IMR-90 (cell line): ENCODE results near the gene ATP11A. TPM values are rescaled to one million over a fixed set of nuclear protein-coding genes. Genes with fewer than 3 reads are reported as not detected.

ENCODE experiments used
- ATAC-seq: fragments of 200-7000 bp; cut with Tn5 transposase; 2 replicates; pipeline ENCODE4 v1.9.1; 2020; ENCODE audit warnings: low read depth, mild to moderate bottlenecking, moderate library complexity
- BruUV-seq: library from RNA; stranded (reverse); fragments of 400-500 nt; replicated peaks from 2 replicates; lab custom pipeline; 2021; lab: Mats Ljungman, UMichigan
- CTCF ChIA-PET: fragments of 300-600 bp; formaldehyde crosslinking; extraction: SDS; loops from one replicate; lab custom pipeline; 2021; ENCODE audit warnings: antibody characterized with exemption; lab: Yijun Ruan, JAX
- POLR2A ChIA-PET: fragments of 300-600 bp; sonication (Branson Sonifier 250); formaldehyde crosslinking; loops from one replicate; lab custom pipeline; 2022; ENCODE audit warnings: antibody characterized with exemption; ENCODE audit not compliant: unreplicated experiment; lab: Charles Lee
- DNase-seq: peaks from one replicate; pipeline ENCODE4 v3.0.0; 2013
- H2AFZ ChIP-seq: replicated peaks from 2 replicates; pipeline ENCODE3; 2013; ENCODE audit warnings: low read length, mild to moderate bottlenecking; ENCODE audit not compliant: poor library complexity
- H2AK5ac ChIP-seq: 2 replicates; pipeline ENCODE4 v1.6.1; 2013; ENCODE audit warnings: low read depth, low read length, inconsistent platforms
- H2AK9ac ChIP-seq: replicated peaks from 2 replicates; pipeline ENCODE3; 2013; ENCODE audit warnings: mild to moderate bottlenecking, low read depth, low read length, moderate library complexity; ENCODE audit not compliant: poor library complexity
- H2BK120ac ChIP-seq: 2 replicates; pipeline ENCODE4 v1.6.1; 2013; ENCODE audit warnings: low read depth, low read length, inconsistent platforms
- H2BK15ac ChIP-seq: 3 replicates; pipeline ENCODE4 v1.6.1; 2013; ENCODE audit warnings: low read depth, low read length, inconsistent platforms
- H2BK20ac ChIP-seq: 2 replicates; pipeline ENCODE4 v1.6.1; 2013; ENCODE audit warnings: low read depth, mild to moderate bottlenecking, inconsistent platforms, low read length, moderate library complexity
- H2BK5ac ChIP-seq: 2 replicates; pipeline ENCODE4 v1.6.1; 2013; ENCODE audit warnings: mild to moderate bottlenecking, low read depth, low read length, inconsistent platforms; ENCODE audit not compliant: poor library complexity, severe bottlenecking
- H3K14ac ChIP-seq: replicated peaks from 2 replicates; pipeline ENCODE4 v1.6.1; 2013; ENCODE audit warnings: low read depth, low read length, inconsistent platforms
- H3K18ac ChIP-seq: 2 replicates; pipeline ENCODE4 v1.6.1; 2013; ENCODE audit warnings: low read depth, low read length, control low read depth
- H3K23ac ChIP-seq: 2 replicates; pipeline ENCODE4 v1.6.1; 2013; ENCODE audit warnings: low read depth, low read length, inconsistent platforms
- H3K27ac ChIP-seq: 2 replicates; pipeline ENCODE4 v1.5.1; 2013; ENCODE audit warnings: mild to moderate bottlenecking, control low read depth, low read length; ENCODE audit not compliant: insufficient read depth
- H3K27me3 ChIP-seq: 2 replicates; pipeline ENCODE4 v1.6.1; 2013; ENCODE audit warnings: low read length; ENCODE audit not compliant: control insufficient read depth, insufficient read depth
- H3K36me3 ChIP-seq: 2 replicates; pipeline ENCODE4 v1.6.1; 2013; ENCODE audit warnings: low read length, mixed read lengths; ENCODE audit not compliant: control insufficient read depth, insufficient read depth
- H3K4ac ChIP-seq: 2 replicates; pipeline ENCODE4 v1.6.1; 2013; ENCODE audit warnings: low read depth, low read length, inconsistent platforms
- H3K4me1 ChIP-seq: 2 replicates; pipeline ENCODE4 v1.6.1; 2013; ENCODE audit warnings: low read length, mixed read lengths; ENCODE audit not compliant: control insufficient read depth, insufficient read depth
- H3K4me2 ChIP-seq: 2 replicates; pipeline ENCODE4 v1.6.1; 2013; ENCODE audit warnings: low read depth, mild to moderate bottlenecking, control low read depth, low read length, moderate library complexity
- H3K4me3 ChIP-seq: 2 replicates; pipeline ENCODE4 v1.5.1; 2013; ENCODE audit warnings: low read depth, mild to moderate bottlenecking, control low read depth, low read length, moderate library complexity; ENCODE audit not compliant: insufficient read depth
- H3K56ac ChIP-seq: 2 replicates; pipeline ENCODE4 v1.6.1; 2013; ENCODE audit warnings: low read length, inconsistent platforms; ENCODE audit not compliant: insufficient read depth; ENCODE audit errors: extremely low read depth
- H3K79me1 ChIP-seq, 2 experiments: 2 replicates each; pipeline ENCODE4 v1.6.1; 2013; ENCODE audit warnings: low read length in 2 of 2, inconsistent platforms in 1 of 2, low read depth in 1 of 2
- H3K9ac ChIP-seq: 2 replicates; pipeline ENCODE4 v1.6.1; 2013; ENCODE audit warnings: low read depth, low read length, control low read depth
- H3K9me1 ChIP-seq: 2 replicates; pipeline ENCODE4 v1.6.1; 2013; ENCODE audit warnings: low read length, inconsistent platforms; ENCODE audit not compliant: insufficient read depth
- H3K9me3 ChIP-seq: 2 replicates; pipeline ENCODE4 v1.6.1; 2013; ENCODE audit warnings: low read length; ENCODE audit not compliant: control insufficient read depth, insufficient read depth
- H4K20me1 ChIP-seq: 2 replicates; pipeline ENCODE4 v1.6.1; 2013; ENCODE audit warnings: low read length, inconsistent platforms; ENCODE audit not compliant: insufficient read depth
- H4K5ac ChIP-seq: 2 replicates; pipeline ENCODE4 v1.6.1; 2013; ENCODE audit warnings: mild to moderate bottlenecking, low read depth, low read length, control low read depth
- H4K8ac ChIP-seq, 2 experiments: 2 replicates each; pipeline ENCODE4 v1.6.1; 2013; ENCODE audit warnings: low read depth in 2 of 2, low read length in 2 of 2, control low read depth in 1 of 2, inconsistent platforms in 1 of 2
- H4K91ac ChIP-seq: 2 replicates; pipeline ENCODE4 v1.6.1; 2013; ENCODE audit warnings: low read depth, low read length, inconsistent platforms; ENCODE audit not compliant: insufficient read depth
- BHLHE40 ChIP-seq: fragments of 150-350 bp; IDR thresholded peaks from 2 replicates; pipeline ENCODE4 v1.6.1; 2016; ENCODE audit warnings: mild to moderate bottlenecking, low read depth, low read length
- CEBPB ChIP-seq: IDR thresholded peaks from 2 replicates; pipeline ENCODE4 v1.6.1; 2012; ENCODE audit warnings: low read depth, low read length, improper control_type of control experiment
- CHD1 ChIP-seq: IDR thresholded peaks from 2 replicates; pipeline ENCODE4 v1.6.1; 2012; ENCODE audit warnings: low read depth, low read length, improper control_type of control experiment
- CTCF ChIP-seq: conservative IDR thresholded peaks from 2 replicates; pipeline ENCODE4 v1.5.1; 2012; ENCODE audit warnings: mild to moderate bottlenecking, low read depth, low read length, improper control_type of control experiment
- FOS ChIP-seq: fragments of 150-350 bp; IDR thresholded peaks from 2 replicates; pipeline ENCODE4 v1.6.1; 2016; ENCODE audit warnings: low read depth, low read length
- MAFK ChIP-seq: IDR thresholded peaks from 2 replicates; pipeline ENCODE4 v1.6.1; 2012; ENCODE audit warnings: low read depth, low read length, improper control_type of control experiment
- MAZ ChIP-seq: IDR thresholded peaks from 2 replicates; pipeline ENCODE4 v1.6.1; 2012; ENCODE audit warnings: low read depth, mild to moderate bottlenecking, low read length, improper control_type of control experiment, moderate library complexity, borderline replicate concordance
- MXI1 ChIP-seq: IDR thresholded peaks from 2 replicates; pipeline ENCODE4 v1.6.1; 2012; ENCODE audit warnings: low read depth, mild to moderate bottlenecking, low read length, moderate library complexity, borderline replicate concordance
- NFE2L2 ChIP-seq: fragments of 150-350 bp; IDR thresholded peaks from 2 replicates; pipeline ENCODE4 v1.6.1; 2016; ENCODE audit warnings: low read depth, mild to moderate bottlenecking, low read length
- POLR2A ChIP-seq: IDR thresholded peaks from 2 replicates; pipeline ENCODE4 v1.6.1; 2012; ENCODE audit warnings: mild to moderate bottlenecking, low read depth, low read length
- RAD21 ChIP-seq: IDR thresholded peaks from 2 replicates; pipeline ENCODE4 v1.6.1; 2012; ENCODE audit warnings: low read length, improper control_type of control experiment
- RCOR1 ChIP-seq: IDR thresholded peaks from 2 replicates; pipeline ENCODE4 v1.6.1; 2012; ENCODE audit warnings: mild to moderate bottlenecking, low read length, improper control_type of control experiment; ENCODE audit not compliant: insufficient replicate concordance
- RFX5 ChIP-seq: IDR thresholded peaks from 2 replicates; pipeline ENCODE4 v1.8.0; 2012; ENCODE audit warnings: low read depth, mild to moderate bottlenecking, low read length, moderate library complexity
- SMC3 ChIP-seq: fragments of 150-350 bp; IDR thresholded peaks from 2 replicates; pipeline ENCODE4 v1.6.1; 2016; ENCODE audit warnings: low read depth, mild to moderate bottlenecking, antibody characterized with exemption, low read length, moderate library complexity
- WGBS, 2 experiments: methylation state at CpG; one replicate each; pipeline versions ENCODE4 v1.1.5 to v1.1.7; 2013; ENCODE audit warnings: missing lambda C conversion rate in 2 of 2; ENCODE audit not compliant: insufficient read length in 1 of 2; ENCODE audit errors: extremely low coverage in 2 of 2; 5-methylcytosine and 5-hydroxymethylcytosine counted together
- dilution Hi-C: fragments of 300-500 bp; cut with HindIII; formaldehyde crosslinking; loops from one replicate; pipeline ENCODE4 v1.14.3; 2018; ENCODE audit warnings: low sequenced_read_pairs; ENCODE audit not compliant: unreplicated experiment
- in situ Hi-C: fragments of 300-500 bp; cut with MboI; formaldehyde crosslinking; loops from 3 replicates; pipeline ENCODE4 v1.14.3; 2019; ENCODE audit warnings: low sequenced_read_pairs, inconsistent platforms, mixed read lengths
- intact Hi-C: fragments of 100-400 bp; cut with micrococcal nuclease; formaldehyde crosslinking; loops from 2 replicates; pipeline ENCODE4 v1.10.0; 2022
- polyA plus RNA-seq, 3 experiments: library from polyadenylated mRNA; depleted of rRNA; stranded (reverse); fragments of >200 nt; gene quantifications; 2 replicates each; pipeline ENCODE4 v1.2.3, GENCODE V29; 2012; ENCODE audit warnings: low replicate concordance in 1 of 3
- total RNA-seq: library from RNA; depleted of rRNA; stranded (reverse); fragments of >200 nt; gene quantifications from 2 replicates; pipeline ENCODE4 v1.2.3, GENCODE V29; 2012
- TF ChIP-seq, protein P1 (sequence below): fragments of 150-350 bp; IDR thresholded peaks from 2 replicates; pipeline ENCODE4 v1.6.1; 2017; ENCODE audit warnings: mild to moderate bottlenecking, antibody characterized with exemption, low read length, low read depth
- TF ChIP-seq, protein P2 (sequence below): fragments of 150-350 bp; IDR thresholded peaks from 2 replicates; pipeline ENCODE4 v1.6.1; 2016; ENCODE audit warnings: low read depth, mild to moderate bottlenecking, low read length, moderate library complexity, borderline replicate concordance

ATP11A gene
- total and polyA plus RNA-seq, 2 of the 4 experiments (the other 2 are of a cell fraction) = 8.4 to 12.0 TPM

- Histone ChIP-seq H3K79me1 (no peaks in the 10 kb centered on the region), H3K9ac (no peak overlapping the region), H4K91ac (no peak overlapping the region), H3K56ac (no peak overlapping the region), H3K18ac (no peak overlapping the region), H3K4ac (no peak overlapping the region), H2AK9ac (no peak overlapping the region), H4K8ac (no peak overlapping the region), H3K27ac (no peak overlapping the region), H2BK5ac (no peak overlapping the region), H3K4me2 (no peak overlapping the region), H3K9me3 (peaks cover 2% of the 10 kb centered on the region; the same call in 1 of the 2 replicates), H2AFZ (no peak overlapping the region), H3K4me3 (no peak overlapping the region), H3K23ac (no peak overlapping the region), H3K14ac (no peak overlapping the region), H3K27me3 (peaks cover 45% of the 10 kb centered on the region), H3K9me1 (no peaks in the 10 kb centered on the region), H2BK15ac (no peak overlapping the region), H2AK5ac (no peak overlapping the region), H4K5ac (no peak overlapping the region), H4K20me1 (no peaks in the 10 kb centered on the region), H3K36me3 (no peaks in the 10 kb centered on the region), H3K4me1 (no peaks in the 10 kb centered on the region), H2BK120ac (no peak overlapping the region), H2BK20ac (no peak overlapping the region)
- in situ Hi-C loops (no loop called here), dilution Hi-C loops (no loop called here), intact Hi-C loops (no loop called here)
- no peak for DNase-seq
- POLR2A ChIA-PET = no interaction called here
- CTCF ChIA-PET = no interaction called here
- no peak for ATAC-seq
- BruUV-seq = no TSS peak
- TF ChIP-seq CEBPB (no peak), RAD21 (no peak), NFE2L2 (no peak), RFX5 (no peak), CTCF (no peak), SMC3 (no peak), MAFK (no peak), CHD1 (no peak), POLR2A (no peak), MAZ (no peak), FOS (no peak), RCOR1 (no peak), BHLHE40 (no peak), MXI1 (no peak)
- TF ChIP-seq, protein P1, sequence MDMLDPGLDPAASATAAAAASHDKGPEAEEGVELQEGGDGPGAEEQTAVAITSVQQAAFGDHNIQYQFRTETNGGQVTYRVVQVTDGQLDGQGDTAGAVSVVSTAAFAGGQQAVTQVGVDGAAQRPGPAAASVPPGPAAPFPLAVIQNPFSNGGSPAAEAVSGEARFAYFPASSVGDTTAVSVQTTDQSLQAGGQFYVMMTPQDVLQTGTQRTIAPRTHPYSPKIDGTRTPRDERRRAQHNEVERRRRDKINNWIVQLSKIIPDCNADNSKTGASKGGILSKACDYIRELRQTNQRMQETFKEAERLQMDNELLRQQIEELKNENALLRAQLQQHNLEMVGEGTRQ = no peak
- TF ChIP-seq, protein P2, sequence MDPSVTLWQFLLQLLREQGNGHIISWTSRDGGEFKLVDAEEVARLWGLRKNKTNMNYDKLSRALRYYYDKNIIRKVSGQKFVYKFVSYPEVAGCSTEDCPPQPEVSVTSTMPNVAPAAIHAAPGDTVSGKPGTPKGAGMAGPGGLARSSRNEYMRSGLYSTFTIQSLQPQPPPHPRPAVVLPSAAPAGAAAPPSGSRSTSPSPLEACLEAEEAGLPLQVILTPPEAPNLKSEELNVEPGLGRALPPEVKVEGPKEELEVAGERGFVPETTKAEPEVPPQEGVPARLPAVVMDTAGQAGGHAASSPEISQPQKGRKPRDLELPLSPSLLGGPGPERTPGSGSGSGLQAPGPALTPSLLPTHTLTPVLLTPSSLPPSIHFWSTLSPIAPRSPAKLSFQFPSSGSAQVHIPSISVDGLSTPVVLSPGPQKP = no peak
- no CpG with 5 or more reads among the region's 12 CpGs for WGBS, 2 experiments
Measured at GRCh38 chr13:112923962-112924361, 234.1 kb downstream of the ATP11A start.
